NB4 (cell line): Measurements from ENCODE around the gene EHMT1.
"Not testable (repeated sequence)": the region's sequence is repeated elsewhere in the genome, so short reads cannot be mapped to it uniquely, and the experiment has no call there.

Source experiments
- DNase-seq: peaks from one replicate; pipeline ENCODE4 v3.0.0; 2010; ENCODE audit warnings: low read depth
- H3K4me3 ChIP-seq: one replicate; pipeline ENCODE4 v1.5.1; 2011; ENCODE audit warnings: mild to moderate bottlenecking, low read depth, low read length, moderate library complexity
- MYC ChIP-seq: IDR thresholded peaks from 2 replicates; pipeline ENCODE4 v1.6.1; 2011; ENCODE audit warnings: low read depth, low read length
- POLR2A ChIP-seq: IDR thresholded peaks from 2 replicates; pipeline ENCODE4 v1.6.1; 2011; ENCODE audit warnings: mild to moderate bottlenecking; ENCODE audit not compliant: insufficient read length; ENCODE audit errors: extremely low read depth
- TF ChIP-seq, protein P1 (sequence below): IDR thresholded peaks from 2 replicates; pipeline ENCODE4 v1.6.1; 2011; ENCODE audit warnings: low read depth, low read length
- TF ChIP-seq, protein P2 (sequence below): IDR thresholded peaks from one replicate; pipeline ENCODE4 v1.5.1; 2012; ENCODE audit warnings: low read depth, low read length

EHMT1 gene

DNA sequence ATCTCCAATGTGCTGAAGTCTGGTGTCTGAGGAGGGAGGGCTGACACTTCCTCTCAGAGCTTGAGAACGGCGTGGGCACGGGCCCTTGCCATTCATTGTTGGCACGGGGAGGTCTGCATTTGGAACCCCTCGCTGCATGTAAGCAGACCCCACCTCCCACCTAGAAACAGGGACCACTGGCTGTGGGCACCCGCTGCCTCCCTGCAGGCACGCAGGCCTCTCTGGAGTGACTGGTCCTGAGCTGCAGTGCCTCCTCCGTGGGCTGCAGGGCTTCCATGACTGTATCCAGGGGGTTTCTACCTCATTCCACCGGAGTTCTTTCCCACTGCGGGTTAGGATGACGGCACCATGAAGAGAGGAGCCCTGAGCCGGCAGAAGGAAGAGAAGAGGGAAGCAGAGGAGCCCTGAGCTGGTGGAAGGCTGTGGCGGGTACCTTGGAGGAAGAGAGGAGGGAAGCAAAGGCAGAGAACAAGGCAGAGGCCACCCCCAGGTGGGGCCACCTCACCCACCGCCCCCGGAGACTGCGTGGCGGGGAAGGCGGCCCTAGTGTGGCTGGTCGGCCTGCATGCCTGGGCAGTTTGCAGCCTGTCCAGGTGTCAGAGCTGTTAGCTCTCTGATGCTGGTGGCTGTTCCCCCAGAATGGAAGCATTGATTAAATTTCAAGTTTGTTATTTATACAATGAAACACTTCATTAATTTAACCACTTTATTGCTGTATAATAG, 183.9 kb downstream of the EHMT1 start:
- TF ChIP-seq POLR2A (no peak), MYC (no peak)
- TF ChIP-seq, protein P1, sequence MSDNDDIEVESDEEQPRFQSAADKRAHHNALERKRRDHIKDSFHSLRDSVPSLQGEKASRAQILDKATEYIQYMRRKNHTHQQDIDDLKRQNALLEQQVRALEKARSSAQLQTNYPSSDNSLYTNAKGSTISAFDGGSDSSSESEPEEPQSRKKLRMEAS = no peak
- TF ChIP-seq, protein P2, sequence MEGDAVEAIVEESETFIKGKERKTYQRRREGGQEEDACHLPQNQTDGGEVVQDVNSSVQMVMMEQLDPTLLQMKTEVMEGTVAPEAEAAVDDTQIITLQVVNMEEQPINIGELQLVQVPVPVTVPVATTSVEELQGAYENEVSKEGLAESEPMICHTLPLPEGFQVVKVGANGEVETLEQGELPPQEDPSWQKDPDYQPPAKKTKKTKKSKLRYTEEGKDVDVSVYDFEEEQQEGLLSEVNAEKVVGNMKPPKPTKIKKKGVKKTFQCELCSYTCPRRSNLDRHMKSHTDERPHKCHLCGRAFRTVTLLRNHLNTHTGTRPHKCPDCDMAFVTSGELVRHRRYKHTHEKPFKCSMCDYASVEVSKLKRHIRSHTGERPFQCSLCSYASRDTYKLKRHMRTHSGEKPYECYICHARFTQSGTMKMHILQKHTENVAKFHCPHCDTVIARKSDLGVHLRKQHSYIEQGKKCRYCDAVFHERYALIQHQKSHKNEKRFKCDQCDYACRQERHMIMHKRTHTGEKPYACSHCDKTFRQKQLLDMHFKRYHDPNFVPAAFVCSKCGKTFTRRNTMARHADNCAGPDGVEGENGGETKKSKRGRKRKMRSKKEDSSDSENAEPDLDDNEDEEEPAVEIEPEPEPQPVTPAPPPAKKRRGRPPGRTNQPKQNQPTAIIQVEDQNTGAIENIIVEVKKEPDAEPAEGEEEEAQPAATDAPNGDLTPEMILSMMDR = no peak
- H3K4me3 ChIP-seq = no peak overlapping the region

DNA sequence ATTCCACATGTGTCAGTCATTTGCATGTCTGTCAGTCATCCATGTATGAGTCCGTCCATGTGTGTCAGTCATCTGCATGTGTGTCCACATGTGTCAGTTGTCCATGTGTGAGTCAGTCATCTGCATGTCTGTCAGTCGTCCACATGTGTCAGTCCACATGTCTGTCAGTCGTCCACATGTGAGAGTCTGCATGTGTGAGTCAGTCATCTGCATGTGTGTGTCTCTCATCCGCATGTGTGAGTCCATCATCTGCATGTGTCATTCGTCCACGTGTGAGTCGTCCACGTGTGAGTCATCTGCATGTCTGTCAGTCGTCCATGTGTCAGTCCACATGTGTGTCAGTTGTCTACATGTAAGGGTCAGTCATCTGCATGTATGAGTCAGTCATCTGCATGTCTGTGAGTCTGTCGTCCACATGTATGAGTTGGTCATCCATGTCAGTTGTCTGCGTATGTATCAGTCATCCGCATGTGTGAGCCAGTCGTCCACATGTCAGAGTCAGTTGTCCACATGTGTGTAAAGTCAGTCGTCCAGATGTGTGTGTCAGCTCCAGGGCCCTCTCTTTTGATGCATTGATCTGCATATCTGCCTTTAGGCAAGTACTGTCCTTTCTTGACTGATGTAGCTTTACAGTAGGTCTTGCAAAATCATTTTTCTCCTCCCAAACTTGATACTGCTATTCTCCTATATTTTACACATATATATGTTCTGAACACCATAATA, 186.3 kb downstream of the EHMT1 start:
- TF ChIP-seq POLR2A = no peak
- TF ChIP-seq, protein P1 = peak; percentile 18; the same call in 1 of the 2 replicates
- no peak for DNase-seq
- H3K4me3 ChIP-seq = no peak overlapping the region

More for the DNA sequence above, 183.9 kb downstream of the EHMT1 start:
- DNase-seq = no peak

DNA sequence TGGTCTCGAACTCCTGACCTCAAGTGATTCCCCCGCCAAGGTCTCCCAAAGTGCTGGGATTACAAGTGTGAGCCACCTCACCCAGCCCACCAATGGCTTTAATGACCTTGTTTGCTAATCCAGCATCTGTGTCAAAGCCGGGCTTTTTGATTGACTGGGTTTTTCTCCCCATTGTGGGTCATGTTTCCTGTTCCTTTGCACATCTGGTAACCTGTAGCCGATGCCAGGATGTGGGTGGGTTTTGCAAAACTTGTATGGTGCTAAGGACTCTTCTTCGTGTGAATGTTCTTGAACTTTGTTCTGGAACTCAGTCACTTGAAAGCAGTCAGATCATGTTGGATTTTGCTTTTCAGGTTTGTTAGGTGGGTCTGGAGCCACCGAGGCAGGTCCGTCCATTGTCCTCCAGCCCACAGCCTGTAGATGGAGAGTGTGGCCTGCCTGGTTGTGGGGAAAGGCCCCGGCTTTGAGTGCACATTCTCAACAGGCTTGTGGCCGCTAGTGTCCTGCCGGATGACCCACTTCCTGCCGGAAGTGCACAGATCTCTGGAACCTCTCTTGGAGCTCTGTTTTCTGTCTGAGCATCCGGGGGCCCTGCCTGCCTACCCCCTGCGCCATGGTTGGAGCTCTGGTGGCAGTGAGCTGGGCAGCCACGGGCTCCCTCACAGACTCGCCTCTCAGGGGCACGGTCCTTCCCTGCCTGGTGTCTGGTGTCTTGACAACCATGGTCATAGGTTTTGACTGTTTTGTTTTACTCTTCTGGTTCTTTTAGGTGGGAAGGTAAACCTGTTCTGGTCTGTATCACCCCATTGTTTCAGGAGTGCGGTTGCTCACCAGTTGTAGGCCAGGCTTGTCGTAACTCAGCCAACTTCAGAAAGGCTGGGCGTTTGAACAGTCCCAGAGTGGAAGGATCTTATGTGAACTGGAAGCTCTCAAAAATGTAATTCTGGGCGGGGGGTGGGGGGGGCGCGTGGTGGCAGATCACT, 189.2 kb downstream of the EHMT1 start:
- TF ChIP-seq, protein P1 = no peak
- TF ChIP-seq MYC (no peak), POLR2A (no peak)
- TF ChIP-seq, protein P2 = no peak
- no peak for DNase-seq
- no peak overlapping the region for H3K4me3 ChIP-seq

DNA sequence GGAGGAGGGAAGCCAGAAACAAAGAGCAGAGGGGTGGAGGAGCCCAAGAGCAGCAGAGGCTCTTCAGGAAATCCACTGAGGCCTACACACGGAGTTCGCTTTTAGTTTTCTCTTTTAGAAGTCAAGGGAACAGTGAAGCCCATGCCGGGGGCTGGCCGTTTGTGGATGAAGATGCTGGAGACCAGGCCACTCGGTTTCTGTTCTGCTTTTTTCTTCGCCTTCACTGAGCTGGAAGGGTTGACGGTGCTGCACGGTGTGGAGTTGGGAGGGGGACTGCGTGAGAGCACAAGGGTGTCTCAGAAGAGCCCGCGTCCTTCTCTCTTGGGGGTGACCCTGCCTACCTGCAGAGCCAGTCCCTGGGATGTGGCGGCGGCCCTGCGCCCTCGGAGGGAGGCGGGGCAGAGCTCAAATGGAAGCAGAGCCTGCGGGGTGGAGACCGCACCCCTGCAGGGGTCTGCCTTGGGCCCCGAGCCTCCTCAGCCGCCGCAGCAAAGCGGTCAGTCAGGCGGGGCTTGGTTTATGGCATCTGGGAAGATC, 190.3 kb downstream of the EHMT1 start:
- no peak for DNase-seq
- no peak overlapping the region for H3K4me3 ChIP-seq
- TF ChIP-seq, protein P1 = no peak
- TF ChIP-seq MYC = no peak
- no peak for TF ChIP-seq POLR2A
- TF ChIP-seq, protein P2 = no peak

DNA sequence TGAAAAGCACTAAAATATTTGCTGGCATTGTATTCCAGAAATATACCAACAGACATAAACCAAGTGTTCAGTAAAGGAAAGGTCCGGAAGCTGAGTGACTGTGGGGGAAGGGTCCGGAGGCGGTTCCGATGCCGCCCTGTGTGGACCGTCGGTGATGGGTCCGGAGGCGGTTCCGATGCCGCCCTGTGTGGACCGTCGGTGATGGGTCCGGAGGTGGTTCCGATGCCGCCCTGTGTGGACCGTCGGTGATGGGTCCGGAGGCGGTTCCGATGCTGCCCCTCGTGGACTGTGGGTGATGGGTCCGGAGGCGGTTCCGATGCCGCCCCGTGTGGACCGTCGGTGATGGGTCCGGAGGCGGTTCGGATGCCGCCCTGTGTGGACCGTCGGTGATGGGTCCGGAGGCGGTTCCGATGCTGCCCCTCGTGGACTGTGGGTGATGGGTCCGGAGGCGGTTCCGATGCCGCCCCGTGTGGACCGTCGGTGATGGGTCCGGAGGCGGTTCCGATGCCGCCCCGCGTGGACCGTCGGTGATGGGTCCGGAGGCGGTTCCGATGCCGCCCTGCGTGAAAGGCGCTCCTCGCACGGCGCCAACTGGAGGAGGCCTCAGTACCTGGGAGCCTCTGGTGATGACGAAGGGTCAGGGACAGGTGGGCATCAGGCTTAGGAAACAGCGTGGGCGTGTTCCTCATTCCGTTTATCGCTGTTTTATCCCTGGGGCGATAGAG, 191.1 kb downstream of the EHMT1 start:
- DNase-seq, H3K4me3 ChIP-seq: not testable (repeated sequence)

DNA sequence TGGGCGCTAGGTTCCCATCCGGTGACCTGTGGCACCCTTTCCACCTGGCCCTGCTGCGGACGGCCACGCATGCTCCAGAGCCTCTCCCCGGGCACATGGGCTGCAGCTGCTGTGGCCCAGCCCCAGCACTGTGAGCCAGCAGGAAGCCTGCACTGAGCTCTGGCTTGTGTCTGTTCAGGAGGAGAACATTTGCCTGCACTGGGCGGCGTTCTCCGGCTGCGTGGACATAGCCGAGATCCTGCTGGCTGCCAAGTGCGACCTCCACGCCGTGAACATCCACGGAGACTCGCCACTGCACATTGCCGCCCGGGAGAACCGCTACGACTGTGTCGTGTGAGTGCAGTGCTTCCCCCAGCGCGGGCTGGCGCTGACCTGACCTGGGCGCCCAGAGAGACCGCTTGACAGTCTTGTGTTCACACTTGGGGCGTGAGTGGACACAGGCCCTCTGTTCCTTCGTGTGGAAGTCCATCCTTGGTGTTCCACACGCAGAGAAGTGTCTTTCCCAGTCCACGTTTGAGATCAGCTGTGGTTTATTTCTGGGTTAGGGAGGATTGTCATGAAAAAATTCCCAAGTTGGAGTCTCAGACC, 192.6 kb downstream of the EHMT1 start:
- DNase-seq = no peak
- no peak for TF ChIP-seq MYC
- TF ChIP-seq POLR2A = no peak
- TF ChIP-seq, protein P1 = no peak
- TF ChIP-seq, protein P2 = no peak

More for the DNA sequence above, 192.6 kb downstream of the EHMT1 start:
- H3K4me3 ChIP-seq = no peak overlapping the region
